Panc1 (cell line): Measurements from ENCODE around the gene PSMD13. TPM values are rescaled to one million over a fixed set of nuclear protein-coding genes. Genes with fewer than 3 reads are reported as not detected.

Experiments used
- ATAC-seq: fragments of 200-7000 bp; cut with Tn5 transposase; 2 replicates; pipeline ENCODE4 v1.9.1; 2020; ENCODE audit warnings: mild to moderate bottlenecking, moderate library complexity
- BruUV-seq: library from RNA; stranded (reverse); fragments of 400-500 nt; replicated peaks from 2 replicates; lab custom pipeline; 2021; lab: Mats Ljungman, UMichigan
- CTCF ChIA-PET: fragments of 300-600 bp; sonication (Branson Sonifier 250); formaldehyde crosslinking; loops from one replicate; lab custom pipeline; 2022; ENCODE audit warnings: antibody characterized with exemption; lab: Charles Lee
- POLR2A ChIA-PET: fragments of 300-600 bp; sonication (Branson Sonifier 250); formaldehyde crosslinking; loops from one replicate; lab custom pipeline; 2022; ENCODE audit warnings: antibody characterized with exemption; lab: Charles Lee
- DNase-seq: peaks from one replicate; pipeline ENCODE4 v3.0.0-alpha.2; 2010; ENCODE audit warnings: low read depth, low spot score
- H3K27ac ChIP-seq: 2 replicates; pipeline ENCODE4 v1.5.1; 2011; ENCODE audit warnings: mild to moderate bottlenecking, low read length, inconsistent platforms
- H3K27me3 ChIP-seq: fragments of 200-500 bp; sonication (Bioruptor generic); 2 replicates; pipeline ENCODE4 v1.6.0; 2014; ENCODE audit warnings: low read length, inconsistent platforms; ENCODE audit not compliant: control insufficient read depth, insufficient read depth
- H3K36me3 ChIP-seq: fragments of 200-500 bp; sonication (Bioruptor generic); 2 replicates; pipeline ENCODE4 v1.5.1; 2014; ENCODE audit warnings: inconsistent platforms, mild to moderate bottlenecking, low read length, moderate library complexity; ENCODE audit not compliant: control insufficient read depth, insufficient read depth
- H3K4me1 ChIP-seq: 2 replicates; pipeline ENCODE4 v1.5.1; 2011; ENCODE audit warnings: inconsistent platforms, mild to moderate bottlenecking, low read length, moderate library complexity; ENCODE audit not compliant: control insufficient read depth, insufficient read depth
- H3K4me3 ChIP-seq, 2 experiments: 2 replicates each; pipeline ENCODE4 v1.5.1; 2011 to 2012; ENCODE audit warnings: low read depth in 2 of 2, low read length in 2 of 2, mild to moderate bottlenecking in 2 of 2, inconsistent platforms in 1 of 2, moderate library complexity in 1 of 2
- H3K9me3 ChIP-seq: fragments of 200-500 bp; sonication (Bioruptor generic); 2 replicates; pipeline ENCODE4 v1.5.1; 2014; ENCODE audit warnings: low read depth, mild to moderate bottlenecking, inconsistent platforms, low read length, moderate library complexity; ENCODE audit not compliant: control insufficient read depth, insufficient read depth
- CTCF ChIP-seq: fragments of 450-650 bp; IDR thresholded peaks from 2 replicates; pipeline ENCODE4 v1.5.1; 2017; ENCODE audit warnings: mild to moderate bottlenecking
- POLR2AphosphoS5 ChIP-seq: IDR thresholded peaks from 2 replicates; pipeline ENCODE4 v1.6.1; 2012; ENCODE audit warnings: mild to moderate bottlenecking, low read depth, low read length, moderate library complexity
- REST ChIP-seq, 2 experiments: IDR thresholded peaks; 2 replicates each; pipeline ENCODE4 v1.6.1; 2011 to 2012; ENCODE audit warnings: low read depth in 2 of 2, control low read depth in 1 of 2, low read length in 1 of 2, mild to moderate bottlenecking in 1 of 2, moderate library complexity in 1 of 2; ENCODE audit not compliant: insufficient read depth in 1 of 2
- SIN3A ChIP-seq: IDR thresholded peaks from 2 replicates; pipeline ENCODE4 v1.6.1; 2012; ENCODE audit warnings: low read depth, mild to moderate bottlenecking, low read length, moderate library complexity, borderline replicate concordance; ENCODE audit not compliant: insufficient read depth
- TCF7L2 ChIP-seq: IDR thresholded peaks from 2 replicates; pipeline ENCODE4 v1.6.1; 2011; ENCODE audit warnings: mild to moderate bottlenecking, low read depth, low read length, inconsistent platforms
- in situ Hi-C: cut with HindIII; loops from 2 replicates; pipeline ENCODE4 v1.10.0; 2016; ENCODE audit warnings: low sequenced_read_pairs, low pct_unique_long_range_greater_than_20kb
- intact Hi-C: fragments of 100-400 bp; cut with micrococcal nuclease; formaldehyde crosslinking; loops from one replicate; pipeline ENCODE4 v1.10.0; 2022; ENCODE audit not compliant: unreplicated experiment
- total RNA-seq: library from RNA; stranded (reverse); gene quantifications from one replicate; pipeline ENCODE4 v1.2.1, GENCODE V29; 2021; ENCODE audit not compliant: unreplicated experiment

The PSMD13 gene
- total RNA-seq, 1 experiment from 2014 or later = 271 TPM

GRCh38 chr11:200224-201003 lies 36.4 kb upstream of the PSMD13 start:
- intact Hi-C loops = no loop called here

GRCh38 chr11:201966-202365 lies 34.8 kb upstream of the PSMD13 start:
- Histone ChIP-seq H3K27ac (no peak overlapping the region), H3K9me3 (no peaks in the 10 kb centered on the region), H3K36me3 (no peaks in the 10 kb centered on the region; the same call in 1 of the 2 replicates), H3K27me3 (no peaks in the 10 kb centered on the region), H3K4me1 (peaks cover 12% of the 10 kb centered on the region), H3K4me3 (no peak overlapping the region)
- intact Hi-C loops (no loop called here), in situ Hi-C loops (no loop called here)
- DNase-seq (no peak), ATAC-seq (no peak)
- ChIA-PET CTCF (no interaction called here), POLR2A (no interaction called here)
- 0 out of 2 replicates have a peak, but pooled peaks have one; percentile 19 for TF ChIP-seq POLR2AphosphoS5
- TF ChIP-seq REST (IDR thresholded peaks at IDR 0.05; ENCODE audit: insufficient read depth in 1 of 2, low read depth in 2 of 2, low read length in 1 of 2) = no peak
- BruUV-seq = no TSS peak

More at GRCh38 chr11:200224-201003, 36.4 kb upstream of the PSMD13 start:
- no TSS peak for BruUV-seq
- in situ Hi-C loops = no loop called here
- no peaks in the 10 kb centered on the region for H3K9me3 ChIP-seq
- no peaks in the 10 kb centered on the region; the same call in 1 of the 2 replicates for H3K36me3 ChIP-seq
- DNase-seq = no peak
- ChIA-PET POLR2A (no interaction called here), CTCF (no interaction called here)
- H3K27me3 ChIP-seq = no peaks in the 10 kb centered on the region
- no peak overlapping the region for H3K4me3 ChIP-seq
- H3K27ac ChIP-seq = no peak overlapping the region
- H3K4me1 ChIP-seq = peaks cover 1% of the 10 kb centered on the region
- no peak for TF ChIP-seq POLR2AphosphoS5
- TF ChIP-seq TCF7L2 = no peak
- no peak for TF ChIP-seq REST (IDR thresholded peaks at IDR 0.05; ENCODE audit: insufficient read depth in 1 of 2, low read depth in 2 of 2, low read length in 1 of 2)
- TF ChIP-seq SIN3A = no peak
- no peak for TF ChIP-seq CTCF
- peak; percentile 3; the same call in 1 of the 2 replicates for ATAC-seq
